PC-3 (cell line): ENCODE measurements around the gene JDP2. TPM values are rescaled to one million over a fixed set of nuclear protein-coding genes. Genes with fewer than 3 reads are reported as not detected.

Experiments used
- ATAC-seq: fragments of 200-7000 bp; cut with Tn5 transposase; 2 replicates; pipeline ENCODE4 v1.9.1; 2020; ENCODE audit warnings: mild to moderate bottlenecking, moderate library complexity
- BruUV-seq: library from RNA; stranded (reverse); fragments of 400-500 nt; replicated peaks from 2 replicates; lab custom pipeline; 2021; lab: Mats Ljungman, UMichigan
- CTCF ChIA-PET: fragments of 300-600 bp; sonication (Branson Sonifier 250); formaldehyde crosslinking; loops from one replicate; lab custom pipeline; 2022; ENCODE audit warnings: antibody characterized with exemption; lab: Charles Lee
- POLR2A ChIA-PET: fragments of 300-600 bp; sonication (Branson Sonifier 250); formaldehyde crosslinking; loops from one replicate; lab custom pipeline; 2022; ENCODE audit warnings: antibody characterized with exemption; ENCODE audit not compliant: unreplicated experiment; lab: Charles Lee
- DNase-seq: peaks from one replicate; pipeline ENCODE4 v3.0.0-alpha.2; 2015
- H2AFZ ChIP-seq: fragments of 300-600 bp; sonication (generic); 2 replicates; pipeline ENCODE4 v1.6.0; 2016; ENCODE audit warnings: antibody characterized with exemption, low read length
- H3F3A ChIP-seq: fragments of 300-600 bp; sonication (generic); one replicate; pipeline ENCODE4 v1.6.0; 2017; ENCODE audit warnings: antibody characterized with exemption, low read length, control low read depth, mild to moderate bottlenecking; ENCODE audit not compliant: unreplicated experiment
- H3K27ac ChIP-seq: fragments of 300-600 bp; sonication (generic); 2 replicates; pipeline ENCODE4 v1.5.1; 2016; ENCODE audit warnings: mild to moderate bottlenecking, low read length
- H3K27me3 ChIP-seq: fragments of 300-600 bp; sonication (generic); 2 replicates; pipeline ENCODE4 v1.6.1; 2016; ENCODE audit warnings: low read length, mixed read lengths
- H3K36me3 ChIP-seq: fragments of 300-600 bp; sonication (generic); 2 replicates; pipeline ENCODE4 v1.6.1; 2016; ENCODE audit warnings: low read depth, mixed run types, low read length, mixed read lengths
- H3K4me1 ChIP-seq: fragments of 300-600 bp; sonication (generic); 2 replicates; pipeline ENCODE4 v1.5.1; 2016; ENCODE audit warnings: low read length; ENCODE audit not compliant: insufficient read depth
- H3K4me2 ChIP-seq: fragments of 300-600 bp; sonication (generic); 2 replicates; pipeline ENCODE4 v1.6.0; 2016; ENCODE audit warnings: low read length
- H3K4me3 ChIP-seq: fragments of 300-600 bp; sonication (generic); 2 replicates; pipeline ENCODE4 v1.5.1; 2016; ENCODE audit warnings: mild to moderate bottlenecking, low read length, mixed read lengths
- H3K79me2 ChIP-seq: fragments of 300-600 bp; sonication (generic); 2 replicates; pipeline ENCODE4 v1.6.1; 2017; ENCODE audit warnings: low read length, mixed read lengths
- H3K9ac ChIP-seq: fragments of 300-600 bp; sonication (generic); 2 replicates; pipeline ENCODE4 v1.6.0; 2016; ENCODE audit warnings: mild to moderate bottlenecking, low read length
- H3K9me2 ChIP-seq: fragments of 300-600 bp; sonication (generic); replicated peaks from 2 replicates; pipeline ENCODE4 v1.6.1; 2016; ENCODE audit warnings: mixed run types, low read length, mixed read lengths
- H3K9me3 ChIP-seq: fragments of 300-600 bp; sonication (generic); 2 replicates; pipeline ENCODE4 v1.6.1; 2016; ENCODE audit warnings: low read length, mixed read lengths
- H4K20me1 ChIP-seq: fragments of 300-600 bp; sonication (generic); 2 replicates; pipeline ENCODE4 v1.6.1; 2016; ENCODE audit warnings: low read length, mixed read lengths
- CTCF ChIP-seq: fragments of 300-600 bp; sonication (generic); conservative IDR thresholded peaks from 2 replicates; pipeline ENCODE4 v1.5.1; 2017; ENCODE audit warnings: antibody characterized with exemption, low read depth, mild to moderate bottlenecking, low read length
- EZH2 ChIP-seq: fragments of 300-600 bp; sonication (generic); IDR thresholded peaks from one replicate; pipeline ENCODE4 v1.6.1; 2017; ENCODE audit warnings: antibody characterized with exemption, mild to moderate bottlenecking, low read length; ENCODE audit not compliant: unreplicated experiment
- EZH2phosphoT487 ChIP-seq: fragments of 300-600 bp; sonication (generic); IDR thresholded peaks from 2 replicates; pipeline ENCODE4 v1.6.1; 2018; ENCODE audit warnings: mild to moderate bottlenecking, antibody characterized with exemption, low read length, borderline replicate concordance
- intact Hi-C: fragments of 100-400 bp; cut with micrococcal nuclease; formaldehyde crosslinking; loops from 2 replicates; pipeline ENCODE4 v1.9.0; 2023
- total RNA-seq: library from RNA; depleted of rRNA; stranded (reverse); fragments of >200 nt; gene quantifications from 2 replicates; pipeline ENCODE4 v1.2.3, GENCODE V29; 2014

Gene JDP2
- total RNA-seq, 1 experiment from 2014 or later = 5.8 TPM

GRCh38 chr14:75519394-75519793, 91.6 kb downstream of the JDP2 start:
- DNase-seq = no peak
- Histone ChIP-seq H3K9ac (no peak overlapping the region), H4K20me1 (no peaks in the 10 kb centered on the region), H3K36me3 (no peaks in the 10 kb centered on the region), H3K4me2 (no peak overlapping the region), H3K4me3 (no peak overlapping the region), H3K9me2 (no peaks in the 10 kb centered on the region), H3K27ac (no peak overlapping the region), H3K79me2 (no peaks in the 10 kb centered on the region), H3K4me1 (peaks cover 43% of the 10 kb centered on the region), H3K27me3 (no peaks in the 10 kb centered on the region), H3K9me3 (no peaks in the 10 kb centered on the region), H2AFZ (no peak overlapping the region), H3F3A (no peaks in the 10 kb centered on the region)
- intact Hi-C loops = no loop called here
- POLR2A ChIA-PET = no interaction called here
- BruUV-seq = no TSS peak
- TF ChIP-seq EZH2 (no peak), CTCF (no peak), EZH2phosphoT487 (no peak)
- CTCF ChIA-PET = no interaction called here
- ATAC-seq = no peak

- no peak overlapping the region for H3K9ac ChIP-seq
- no peaks in the 10 kb centered on the region for H4K20me1 ChIP-seq
- intact Hi-C loops = no loop called here
- no peak overlapping the region for H3K27ac ChIP-seq
- H3K9me3 ChIP-seq = no peaks in the 10 kb centered on the region
- no TSS peak for BruUV-seq
- DNase-seq (peak; percentile 73), ATAC-seq (peak; percentile 85)
- H3K4me2 ChIP-seq = peak overlapping the region; percentile 36; the same call in 1 of the 2 replicates
- H3K9me2 ChIP-seq = no peaks in the 10 kb centered on the region
- H3K4me1 ChIP-seq = peaks cover 43% of the 10 kb centered on the region
- H3F3A ChIP-seq = no peaks in the 10 kb centered on the region
- H2AFZ ChIP-seq = no peak overlapping the region
- no peak for TF ChIP-seq EZH2
- no peak for TF ChIP-seq EZH2phosphoT487
- no peak for TF ChIP-seq CTCF
- H3K79me2 ChIP-seq = no peaks in the 10 kb centered on the region
- CTCF ChIA-PET = no interaction called here
- no peaks in the 10 kb centered on the region for H3K27me3 ChIP-seq
- no peak overlapping the region for H3K4me3 ChIP-seq
- POLR2A ChIA-PET = no interaction called here
- H3K36me3 ChIP-seq = no peaks in the 10 kb centered on the region
These were observed 92.3 kb downstream of the JDP2 start for GRCh38 chr14:75519826-75520728.

DNA sequence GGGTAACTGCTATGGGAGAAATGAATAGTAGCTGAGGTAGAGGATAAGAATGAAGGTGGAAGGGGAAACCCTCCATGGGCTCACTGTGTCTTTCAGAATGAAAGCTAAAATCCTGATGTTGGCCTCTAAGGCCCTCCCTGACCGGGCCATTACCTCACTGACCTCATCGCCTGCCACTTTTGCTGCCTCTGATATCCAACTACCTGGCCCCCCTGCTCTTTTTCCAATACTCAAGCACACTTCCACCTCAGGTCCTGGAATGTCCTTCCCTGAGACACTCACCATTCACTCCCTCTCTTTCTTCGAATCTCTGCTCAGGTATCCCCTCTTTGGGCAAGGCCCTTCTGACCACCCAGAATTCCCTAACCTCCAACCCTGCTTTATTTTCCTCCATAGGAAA, 93.0 kb downstream of the JDP2 start:
- no peak for TF ChIP-seq EZH2phosphoT487
- TF ChIP-seq EZH2 = no peak
- no peak for TF ChIP-seq CTCF
- Histone ChIP-seq H3K9me2 (no peaks in the 10 kb centered on the region), H3K27me3 (no peaks in the 10 kb centered on the region), H3K9ac (no peak overlapping the region), H3F3A (no peaks in the 10 kb centered on the region), H3K79me2 (no peaks in the 10 kb centered on the region), H4K20me1 (no peaks in the 10 kb centered on the region), H2AFZ (no peak overlapping the region), H3K27ac (no peak overlapping the region), H3K4me2 (peak overlapping the region; percentile 33), H3K4me1 (peaks cover 43% of the 10 kb centered on the region), H3K4me3 (no peak overlapping the region), H3K36me3 (no peaks in the 10 kb centered on the region), H3K9me3 (no peaks in the 10 kb centered on the region)
- intact Hi-C loops = no loop called here
- no peak for DNase-seq
- ATAC-seq = no peak
- POLR2A ChIA-PET = no interaction called here
- CTCF ChIA-PET = no interaction called here
- no TSS peak for BruUV-seq
